ENCODE results near the gene ZNF669.
"Not testable (repeated sequence)": the region's sequence is repeated elsewhere in the genome, so short reads cannot be mapped to it uniquely, and the experiment has no call there.

The ZNF669 gene

GRCh38 chr1:247103859-247104591 is at the start of gene ZNF669:
Gene ZNF669 (minus strand): TSS chr1:247104356. CDS start chr1:247104199, 157 bp downstream.
- DNase-seq: peak; percentile 97

- no peak for DNase-seq
These were observed 43.6 kb upstream of the ZNF669 start for GRCh38 chr1:247147781-247148180.

GRCh38 chr1:247147120-247147519 is 43.0 kb upstream of the ZNF669 start:
- DNase-seq: not testable (repeated sequence)

- no peak for DNase-seq
These were observed 42.5 kb upstream of the ZNF669 start for GRCh38 chr1:247146671-247147070.

- DNase-seq: no peak
These were observed 41.1 kb upstream of the ZNF669 start for GRCh38 chr1:247145279-247145678.

GRCh38 chr1:247139557-247139956 is 35.4 kb upstream of the ZNF669 start:
- DNase-seq: not testable (repeated sequence)

- DNase-seq: no peak
These were observed 27.1 kb upstream of the ZNF669 start for GRCh38 chr1:247131236-247131635.

- DNase-seq: not testable (repeated sequence)
These were observed 23.5 kb upstream of the ZNF669 start for GRCh38 chr1:247127519-247128282.

GRCh38 chr1:247126601-247127000 is 22.4 kb upstream of the ZNF669 start:
- DNase-seq: not testable (repeated sequence)

GRCh38 chr1:247126166-247126565 is 22.0 kb upstream of the ZNF669 start:
- DNase-seq: not testable (repeated sequence)

GRCh38 chr1:247121382-247121781 is 17.2 kb upstream of the ZNF669 start:
- no peak for DNase-seq

GRCh38 chr1:247120408-247120668 is 16.2 kb upstream of the ZNF669 start:
- not testable (repeated sequence) for DNase-seq

GRCh38 chr1:247119600-247120407 is 15.6 kb upstream of the ZNF669 start:
- DNase-seq: no peak

- no peak for DNase-seq
These were observed 14.8 kb upstream of the ZNF669 start for GRCh38 chr1:247118946-247119446.

GRCh38 chr1:247115545-247115944 is 11.4 kb upstream of the ZNF669 start:
- no peak for DNase-seq

GRCh38 chr1:247115141-247115510 is 11.0 kb upstream of the ZNF669 start:
- DNase-seq: no peak

GRCh38 chr1:247114351-247115140 is 10.4 kb upstream of the ZNF669 start:
- DNase-seq: no peak

GRCh38 chr1:247113733-247114271 is 9.6 kb upstream of the ZNF669 start:
- no peak for DNase-seq

- peak; percentile 49 for DNase-seq
These were observed 8.9 kb upstream of the ZNF669 start for GRCh38 chr1:247113094-247113497.

GRCh38 chr1:247112479-247112781 is 8.3 kb upstream of the ZNF669 start:
- DNase-seq: no peak

GRCh38 chr1:247111700-247112478 is 7.7 kb upstream of the ZNF669 start:
- peak; percentile 69 for DNase-seq

- DNase-seq: peak; percentile 23
These were observed 7.1 kb upstream of the ZNF669 start for GRCh38 chr1:247111259-247111699.
